ENCODE measurements around the gene ABITRAM. TPM values are rescaled to one million over a fixed set of nuclear protein-coding genes. Genes with fewer than 3 reads are reported as not detected.

ABITRAM gene
- total and polyA plus RNA-seq, 2 experiments from 2014 or later, result 10.1 to 11.5 TPM

- no peak for TF ChIP-seq ETS1 (IDR thresholded peaks at IDR 0.05)
- TF ChIP-seq NANOG (IDR thresholded peaks at IDR 0.05; ENCODE audit: borderline replicate concordance), result no peak
- TF ChIP-seq CTCF (conservative IDR thresholded peaks at IDR 0.05; ENCODE audit: low read depth in 2 of 2), result no peak
Observed at GRCh38 chr9:108911820-108912219, 22.4 kb upstream of the ABITRAM start (continued).

- no peak overlapping the region for H3K4me2 ChIP-seq
- Mint-ChIP-seq H3K4me1 (no peaks in the 10 kb centered on the region), H3K9me3 (no peaks in the 10 kb centered on the region), H3K4me3 (no peak overlapping the region), H3K27ac (no peak overlapping the region), H3K27me3 (ENCODE audit: insufficient read depth, low read depth, poor library complexity) (no peaks in the 10 kb centered on the region), H3K36me3 (ENCODE audit: low read depth) (peaks cover 55% of the 10 kb centered on the region)
- no peaks in the 10 kb centered on the region for H3F3A ChIP-seq (replicated peaks; ENCODE audit: low read depth)
- no peak overlapping the region for H3K27ac ChIP-seq (ENCODE audit: low read depth)
- no peaks in the 10 kb centered on the region for H3K79me2 ChIP-seq (replicated peaks; ENCODE audit: insufficient read depth)
- H3K27me3 ChIP-seq (ENCODE audit: insufficient read depth), result no peaks in the 10 kb centered on the region
- no peaks in the 10 kb centered on the region for H4K20me1 ChIP-seq (replicated peaks; ENCODE audit: insufficient read depth)
- peaks cover 38% of the 10 kb centered on the region for H3K36me3 ChIP-seq (ENCODE audit: insufficient read depth)
- H3K4me3 ChIP-seq, result no peak overlapping the region
- no peak overlapping the region for H2AFZ ChIP-seq
- H3K9me2 ChIP-seq (ENCODE audit: insufficient read depth), result no peaks in the 10 kb centered on the region
- no peaks in the 10 kb centered on the region for H3K4me1 ChIP-seq (ENCODE audit: insufficient read depth)
- no peak for TF ChIP-seq ZNF462 (CRISPR knock-in tag; IDR thresholded peaks at IDR 0.05)
- TF ChIP-seq STAT1 (IDR thresholded peaks at IDR 0.05; ENCODE audit: unreplicated experiment), result no peak
- TF ChIP-seq EZH2 (IDR thresholded peaks at IDR 0.05; ENCODE audit: low read depth, unreplicated experiment), result no peak
- TF ChIP-seq REST (IDR thresholded peaks at IDR 0.05; ENCODE audit: unreplicated experiment), result no peak
- TF ChIP-seq JUNB (IDR thresholded peaks at IDR 0.05; ENCODE audit: unreplicated experiment), result no peak
- TF ChIP-seq ZNF331 (CRISPR knock-in tag; IDR thresholded peaks at IDR 0.05; ENCODE audit: low read depth), result no peak
- no peak for TF ChIP-seq ZNF114 (CRISPR knock-in tag; IDR thresholded peaks at IDR 0.05)
- TF ChIP-seq NANOG (IDR thresholded peaks at IDR 0.05; ENCODE audit: borderline replicate concordance), result no peak
- TF ChIP-seq CREB1 (CRISPR knock-in tag; IDR thresholded peaks at IDR 0.05; ENCODE audit: low read depth), result no peak
- no peak for TF ChIP-seq EZH2phosphoT487 (IDR thresholded peaks at IDR 0.05; ENCODE audit: unreplicated experiment)
- DNase-seq (ENCODE audit: low spot score) (no peak), ATAC-seq (no peak)
Observed at GRCh38 chr9:108913391-108913790, 20.8 kb upstream of the ABITRAM start.
